MM.1S (cell line): ENCODE data around the gene IMMP2L.

Source experiments
- DNase-seq: peaks from one replicate; pipeline ENCODE4 v3.0.0-alpha.2; 2015
- H2AFZ ChIP-seq: fragments of 300-600 bp; sonication (generic); 2 replicates; pipeline ENCODE4 v1.6.0; 2016; ENCODE audit warnings: antibody characterized with exemption, low read length
- H3F3A ChIP-seq: fragments of 300-600 bp; sonication (generic); 2 replicates; pipeline ENCODE4 v1.6.1; 2016; ENCODE audit warnings: mild to moderate bottlenecking, antibody characterized with exemption, low read length, moderate library complexity, mixed read lengths; ENCODE audit not compliant: insufficient read depth
- H3K27ac ChIP-seq: fragments of 300-600 bp; sonication (generic); 2 replicates; pipeline ENCODE4 v1.5.1; 2016; ENCODE audit warnings: mild to moderate bottlenecking, low read length
- H3K27me3 ChIP-seq: fragments of 300-600 bp; sonication (generic); replicated peaks from 2 replicates; pipeline ENCODE4 v1.6.0; 2016; ENCODE audit warnings: low read length; ENCODE audit not compliant: insufficient read depth
- H3K36me3 ChIP-seq: fragments of 300-600 bp; sonication (generic); replicated peaks from 2 replicates; pipeline ENCODE4 v1.6.1; 2016; ENCODE audit warnings: mild to moderate bottlenecking, low read length, mixed read lengths; ENCODE audit not compliant: insufficient read depth
- H3K4me1 ChIP-seq: fragments of 300-600 bp; sonication (generic); 2 replicates; pipeline ENCODE4 v1.6.1; 2016; ENCODE audit warnings: low read length, mixed read lengths
- H3K4me2 ChIP-seq: fragments of 300-600 bp; sonication (generic); 2 replicates; pipeline ENCODE4 v1.6.0; 2016; ENCODE audit warnings: low read depth, low read length
- H3K4me3 ChIP-seq: fragments of 300-600 bp; sonication (generic); 2 replicates; pipeline ENCODE4 v1.5.1; 2016; ENCODE audit warnings: low read length, mixed read lengths
- H3K79me2 ChIP-seq: fragments of 300-600 bp; sonication (generic); 2 replicates; pipeline ENCODE4 v1.6.1; 2016; ENCODE audit warnings: mixed run types, low read length, mixed read lengths
- H3K9ac ChIP-seq: fragments of 300-600 bp; sonication (generic); 2 replicates; pipeline ENCODE4 v1.6.1; 2016; ENCODE audit warnings: low read length, mixed read lengths
- H3K9me2 ChIP-seq: fragments of 300-600 bp; sonication (generic); replicated peaks from 2 replicates; pipeline ENCODE4 v1.6.1; 2016; ENCODE audit warnings: mild to moderate bottlenecking, low read length, mixed read lengths; ENCODE audit not compliant: insufficient read depth
- H3K9me3 ChIP-seq: fragments of 300-600 bp; sonication (generic); replicated peaks from 2 replicates; pipeline ENCODE4 v1.6.1; 2016; ENCODE audit warnings: mild to moderate bottlenecking, low read length, mixed read lengths; ENCODE audit not compliant: insufficient read depth
- H4K20me1 ChIP-seq: fragments of 300-600 bp; sonication (generic); 2 replicates; pipeline ENCODE4 v1.6.1; 2016; ENCODE audit warnings: mild to moderate bottlenecking, low read length, moderate library complexity, mixed read lengths; ENCODE audit not compliant: insufficient read depth
- CTCF ChIP-seq: fragments of 300-600 bp; sonication (generic); IDR thresholded peaks from 2 replicates; pipeline ENCODE4 v1.5.1; 2016; ENCODE audit warnings: antibody characterized with exemption, low read length, mixed read lengths
- EZH2 ChIP-seq: fragments of 300-600 bp; sonication (generic); optimal IDR thresholded peaks from 2 replicates; pipeline ENCODE3; 2017; ENCODE audit warnings: low read depth, mild to moderate bottlenecking, antibody characterized with exemption, low read length, mixed read lengths
- EZH2phosphoT487 ChIP-seq: fragments of 300-600 bp; sonication (generic); IDR thresholded peaks from 2 replicates; pipeline ENCODE4 v1.6.1; 2018; ENCODE audit warnings: antibody characterized with exemption, low read length

Gene IMMP2L

GRCh38 chr7:110852156-110852940, 709.9 kb downstream of the IMMP2L start:
- Histone ChIP-seq H3F3A (no peaks in the 10 kb centered on the region), H3K4me2 (no peak overlapping the region), H2AFZ (no peak overlapping the region), H3K4me1 (no peaks in the 10 kb centered on the region), H4K20me1 (no peaks in the 10 kb centered on the region), H3K9me3 (no peaks in the 10 kb centered on the region), H3K36me3 (no peaks in the 10 kb centered on the region), H3K9ac (no peak overlapping the region), H3K27me3 (no peaks in the 10 kb centered on the region), H3K79me2 (no peaks in the 10 kb centered on the region), H3K4me3 (no peak overlapping the region), H3K27ac (no peak overlapping the region), H3K9me2 (no peaks in the 10 kb centered on the region)
- TF ChIP-seq EZH2 (no peak), EZH2phosphoT487 (no peak), CTCF (no peak)
- DNase-seq, result no peak

GRCh38 chr7:110850224-110850623, 712.1 kb downstream of the IMMP2L start:
- Histone ChIP-seq H2AFZ (no peak overlapping the region), H3K4me3 (no peak overlapping the region), H3K79me2 (no peaks in the 10 kb centered on the region), H4K20me1 (no peaks in the 10 kb centered on the region), H3F3A (no peaks in the 10 kb centered on the region), H3K4me1 (no peaks in the 10 kb centered on the region), H3K9ac (no peak overlapping the region), H3K27me3 (no peaks in the 10 kb centered on the region), H3K4me2 (no peak overlapping the region), H3K9me3 (no peaks in the 10 kb centered on the region), H3K27ac (no peak overlapping the region), H3K9me2 (no peaks in the 10 kb centered on the region), H3K36me3 (no peaks in the 10 kb centered on the region)
- no peak for DNase-seq
- TF ChIP-seq EZH2phosphoT487, result no peak
- no peak for TF ChIP-seq EZH2
- TF ChIP-seq CTCF, result no peak

GRCh38 chr7:110842796-110843195, 719.5 kb downstream of the IMMP2L start:
- Histone ChIP-seq H3K9me2 (no peaks in the 10 kb centered on the region), H3K4me1 (no peaks in the 10 kb centered on the region), H3K4me3 (no peak overlapping the region), H3K9ac (no peak overlapping the region), H3K27ac (no peak overlapping the region), H2AFZ (no peak overlapping the region), H3K4me2 (no peak overlapping the region), H3K9me3 (no peaks in the 10 kb centered on the region), H3K79me2 (no peaks in the 10 kb centered on the region), H3F3A (no peaks in the 10 kb centered on the region), H3K27me3 (no peaks in the 10 kb centered on the region), H4K20me1 (no peaks in the 10 kb centered on the region), H3K36me3 (no peaks in the 10 kb centered on the region)
- TF ChIP-seq EZH2 (no peak), EZH2phosphoT487 (no peak), CTCF (no peak)
- DNase-seq, result no peak
